ENCODE data around the gene SCYGR2. TPM values are rescaled to one million over a fixed set of nuclear protein-coding genes. Genes with fewer than 3 reads are reported as not detected.

Gene SCYGR2
- total and polyA plus RNA-seq, 2 donors (not counting 3 experiments of a cell fraction or from before 2014, with no cell fraction given) = not detected

DNA sequence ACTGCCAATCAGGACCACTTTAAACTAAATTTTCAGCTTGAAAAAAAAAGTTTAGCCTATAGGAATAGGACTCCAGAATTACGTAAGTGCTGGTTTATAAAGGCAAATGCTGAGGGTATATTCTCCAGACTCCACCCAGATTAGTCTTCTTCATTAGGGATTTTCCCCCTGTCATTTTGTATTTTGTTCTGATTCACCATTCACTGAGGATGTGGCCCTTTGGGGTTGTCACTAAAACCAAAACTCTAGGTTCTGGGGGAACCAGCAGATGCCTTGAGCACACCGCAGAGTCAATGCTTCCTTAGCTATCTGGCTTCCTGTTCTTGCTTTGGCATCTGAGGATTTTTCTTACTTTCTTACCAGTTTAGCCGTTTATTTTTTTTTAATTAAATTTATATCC is 29.1 kb downstream of the SCYGR2 start:
- Histone ChIP-seq H3K36me3 (ENCODE audit: control insufficient read depth in 2 of 2, extremely low read depth in 1 of 2, insufficient read depth in 2 of 2, low read length in 2 of 2) (no peaks in the 10 kb centered on the region), H3K9ac (replicated peaks; ENCODE audit: extremely low read depth, insufficient read depth, low read length) (no peak overlapping the region), H4K20me1 (replicated peaks; ENCODE audit: control insufficient read depth, extremely low read depth, insufficient read depth, low read length) (no peaks in the 10 kb centered on the region), H3K79me2 (ENCODE audit: control insufficient read depth, insufficient read depth, low read length) (no peaks in the 10 kb centered on the region), H3K4me3 (replicated peaks in 1 of 3; ENCODE audit: insufficient read depth in 1 of 3, low read depth in 1 of 3, low read length in 3 of 3) (no peak overlapping the region), H3K27me3 (ENCODE audit: control insufficient read depth in 2 of 2, insufficient read depth in 2 of 2, low read length in 2 of 2) (peaks cover 2 to 3% of the 10 kb centered on the region in 2 experiments), H3K4me1 (ENCODE audit: control insufficient read depth, extremely low read depth, insufficient read depth, low read length) (no peaks in the 10 kb centered on the region), H2AFZ (ENCODE audit: low read depth, low read length) (no peak overlapping the region), H3K27ac (ENCODE audit: insufficient read depth, low read depth, low read length) (no peak overlapping the region), H3K4me2 (ENCODE audit: insufficient read depth, low read length) (no peak overlapping the region), H3K9me1 (replicated peaks; ENCODE audit: control insufficient read depth, extremely low read depth, insufficient read depth, low read length) (no peaks in the 10 kb centered on the region), H3K9me3 (replicated peaks; ENCODE audit: control insufficient read depth, insufficient read depth, low read length) (no peaks in the 10 kb centered on the region)
- no TSS peak for BruUV-seq (replicated peaks)
- FAIRE-seq (peak; percentile 35), DNase-seq (ENCODE audit: low read depth, low spot score) (no peak)
- intact Hi-C loops (cut with micrococcal nuclease) = no loop called here
- TF ChIP-seq POLR2A (IDR thresholded peaks at IDR 0.05; ENCODE audit: low read depth, low read length) (no peak), JUN (IDR thresholded peaks at IDR 0.05; ENCODE audit: borderline replicate concordance, insufficient read depth, insufficient read length, low read depth) (no peak), FOS (IDR thresholded peaks at IDR 0.05; ENCODE audit: borderline replicate concordance, insufficient read depth, low read length) (no peak), POLR2AphosphoS5 (IDR thresholded peaks at IDR 0.05; ENCODE audit: insufficient read depth, low read depth, low read length) (no peak), EZH2 (IDR thresholded peaks at IDR 0.05; ENCODE audit: borderline replicate concordance, low read depth, low read length, severe bottlenecking) (no peak), MYC (IDR thresholded peaks at IDR 0.05; ENCODE audit: low read depth, low read length) (no peak)
- TF ChIP-seq, protein P1, sequence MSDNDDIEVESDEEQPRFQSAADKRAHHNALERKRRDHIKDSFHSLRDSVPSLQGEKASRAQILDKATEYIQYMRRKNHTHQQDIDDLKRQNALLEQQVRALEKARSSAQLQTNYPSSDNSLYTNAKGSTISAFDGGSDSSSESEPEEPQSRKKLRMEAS (IDR thresholded peaks at IDR 0.05; ENCODE audit: insufficient read depth, insufficient read length) = no peak
- TF ChIP-seq, protein P2, sequence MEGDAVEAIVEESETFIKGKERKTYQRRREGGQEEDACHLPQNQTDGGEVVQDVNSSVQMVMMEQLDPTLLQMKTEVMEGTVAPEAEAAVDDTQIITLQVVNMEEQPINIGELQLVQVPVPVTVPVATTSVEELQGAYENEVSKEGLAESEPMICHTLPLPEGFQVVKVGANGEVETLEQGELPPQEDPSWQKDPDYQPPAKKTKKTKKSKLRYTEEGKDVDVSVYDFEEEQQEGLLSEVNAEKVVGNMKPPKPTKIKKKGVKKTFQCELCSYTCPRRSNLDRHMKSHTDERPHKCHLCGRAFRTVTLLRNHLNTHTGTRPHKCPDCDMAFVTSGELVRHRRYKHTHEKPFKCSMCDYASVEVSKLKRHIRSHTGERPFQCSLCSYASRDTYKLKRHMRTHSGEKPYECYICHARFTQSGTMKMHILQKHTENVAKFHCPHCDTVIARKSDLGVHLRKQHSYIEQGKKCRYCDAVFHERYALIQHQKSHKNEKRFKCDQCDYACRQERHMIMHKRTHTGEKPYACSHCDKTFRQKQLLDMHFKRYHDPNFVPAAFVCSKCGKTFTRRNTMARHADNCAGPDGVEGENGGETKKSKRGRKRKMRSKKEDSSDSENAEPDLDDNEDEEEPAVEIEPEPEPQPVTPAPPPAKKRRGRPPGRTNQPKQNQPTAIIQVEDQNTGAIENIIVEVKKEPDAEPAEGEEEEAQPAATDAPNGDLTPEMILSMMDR (IDR thresholded peaks at IDR 0.05; ENCODE audit: extremely low read depth in 1 of 2, insufficient read depth in 1 of 2, low read depth in 1 of 2, low read length in 2 of 2) = no peak
- dilution Hi-C loops (cut with MboI; ENCODE audit: extremely low pct_ligation_motif_present, low sequenced_read_pairs) = no loop called here
- CTCF ChIA-PET = interaction anchor here (0.8 to 1.0 kb wide), 3 partner anchors 10 to 248 kb away, joined by 3 read pairs; partner anchors contain the start of gene TM4SF20
- POLR2A ChIA-PET = no interaction called here
